HG03060 (cell line): Measurements from ENCODE around the gene PLPP2.

Experiments used
- ATAC-seq: cut with Tn5 transposase; IDR thresholded peaks from one replicate; pipeline ENCODE4 v1.9.1; 2021; ENCODE audit warnings: low read depth, moderate number of reproducible peaks; ENCODE audit not compliant: unreplicated experiment

The PLPP2 gene

GRCh38 chr19:294946-295686 is 3.9 kb upstream of the PLPP2 start:
- no peak for ATAC-seq

- no peak for ATAC-seq
Observed at GRCh38 chr19:294341-294945, 3.2 kb upstream of the PLPP2 start.

- ATAC-seq = no peak
Observed at GRCh38 chr19:293436-294110, 2.4 kb upstream of the PLPP2 start.

GRCh38 chr19:292951-293350 is 1.7 kb upstream of the PLPP2 start:
- ATAC-seq = no peak

GRCh38 chr19:292281-292884 is 1.2 kb upstream of the PLPP2 start:
- ATAC-seq = no peak

- no peak for ATAC-seq
Observed at GRCh38 chr19:291561-292280, 518 bp upstream of the PLPP2 start.

- ATAC-seq = no peak
Observed at GRCh38 chr19:290372-291005, 714 bp downstream of the PLPP2 start.

GRCh38 chr19:289651-290371 is 1.4 kb downstream of the PLPP2 start:
- ATAC-seq = no peak

- no peak for ATAC-seq
Observed at GRCh38 chr19:288911-289310, 2.3 kb downstream of the PLPP2 start.

GRCh38 chr19:287381-287871 is 3.8 kb downstream of the PLPP2 start:
- no peak for ATAC-seq

GRCh38 chr19:283395-283794 is 7.8 kb downstream of the PLPP2 start:
- ATAC-seq = no peak

GRCh38 chr19:282501-282900 is 8.7 kb downstream of the PLPP2 start:
- ATAC-seq = no peak

GRCh38 chr19:281992-282391 is 9.2 kb downstream of the PLPP2 start:
- ATAC-seq = no peak

GRCh38 chr19:281156-281853 is 9.9 kb downstream of the PLPP2 start:
- ATAC-seq = no peak

- no peak for ATAC-seq
Observed at GRCh38 chr19:280541-281009, 10.6 kb downstream of the PLPP2 start.

GRCh38 chr19:279656-280055 is 11.5 kb downstream of the PLPP2 start:
- no peak for ATAC-seq

GRCh38 chr19:279231-279630 is 12.0 kb downstream of the PLPP2 start:
- no peak for ATAC-seq

GRCh38 chr19:277581-278165 is 13.5 kb downstream of the PLPP2 start:
- ATAC-seq = no peak
